CD14-positive monocyte (primary cell): ENCODE measurements around the gene PIWIL1. TPM values are rescaled to one million over a fixed set of nuclear protein-coding genes. Genes with fewer than 3 reads are reported as not detected.

Experiments
- DNase-seq, 3 donors: peaks; one replicate each; pipeline ENCODE4 v3.0.0-alpha.2; 2011 to 2022
- H2AFZ ChIP-seq: 2 replicates; pipeline ENCODE4 v1.6.0; 2012; ENCODE audit warnings: mild to moderate bottlenecking, low read depth, low read length, inconsistent platforms; ENCODE audit not compliant: insufficient read depth, poor library complexity, severe bottlenecking
- H3K27ac ChIP-seq, 2 donors: 1 replicate in 1 of 2; 2 replicates in 1 of 2; pipeline ENCODE4 v1.5.1; 2012 to 2013; ENCODE audit warnings: low read length in 2 of 2, control low read depth in 1 of 2, inconsistent platforms in 1 of 2, low read depth in 1 of 2, mild to moderate bottlenecking in 1 of 2
- H3K27me3 ChIP-seq, 2 donors: one replicate each; pipeline versions ENCODE4 v1.6.0 to v1.6.1; 2011 to 2013; ENCODE audit warnings: low read length in 2 of 2; ENCODE audit not compliant: control insufficient read depth in 2 of 2, insufficient read depth in 2 of 2
- H3K36me3 ChIP-seq, 2 donors: replicated peaks in 1 of 2; 1 replicate in 1 of 2; 2 replicates in 1 of 2; pipeline versions ENCODE4 v1.5.1 to v1.6.1; 2012 to 2013; ENCODE audit warnings: low read length in 2 of 2, control low read depth in 1 of 2, inconsistent platforms in 1 of 2, mild to moderate bottlenecking in 1 of 2; ENCODE audit not compliant: insufficient read depth in 2 of 2, control insufficient read depth in 1 of 2
- H3K4me1 ChIP-seq, 2 donors: 1 replicate in 1 of 2; 2 replicates in 1 of 2; pipeline versions ENCODE4 v1.5.1 to v1.6.1; 2012 to 2013; ENCODE audit warnings: low read length in 2 of 2, control low read depth in 1 of 2, inconsistent platforms in 1 of 2, mild to moderate bottlenecking in 1 of 2, moderate library complexity in 1 of 2; ENCODE audit not compliant: insufficient read depth in 2 of 2, control insufficient read depth in 1 of 2
- H3K4me2 ChIP-seq: replicated peaks from 2 replicates; pipeline ENCODE3; 2012; ENCODE audit warnings: low read length, moderate library complexity, mild to moderate bottlenecking; ENCODE audit not compliant: poor library complexity, severe bottlenecking; ENCODE audit errors: extremely low read depth
- H3K4me3 ChIP-seq, 3 experiments: fragments of 200-600 bp in 1 of 3; sonication (generic) in 1 of 3; replicated peaks in 1 of 3; 1 replicate in 2 of 3; 2 replicates in 1 of 3; pipeline ENCODE4 v1.5.1; 2011 to 2013; ENCODE audit warnings: low read length in 3 of 3, mild to moderate bottlenecking in 3 of 3, control low read depth in 2 of 3, low read depth in 2 of 3, inconsistent platforms in 1 of 3, moderate library complexity in 1 of 3
- H3K79me2 ChIP-seq: 2 replicates; pipeline ENCODE4 v1.6.0; 2012; ENCODE audit warnings: mild to moderate bottlenecking, control low read depth, inconsistent platforms, low read length, moderate library complexity; ENCODE audit not compliant: insufficient read depth
- H3K9ac ChIP-seq: 2 replicates; pipeline ENCODE4 v1.6.0; 2017; ENCODE audit warnings: low read length, mild to moderate bottlenecking; ENCODE audit not compliant: insufficient read depth, poor library complexity, severe bottlenecking
- H3K9me3 ChIP-seq, 2 donors: replicated peaks in 1 of 2; 1 replicate in 1 of 2; 2 replicates in 1 of 2; pipeline versions ENCODE4 v1.5.1 to v1.6.1; 2012 to 2013; ENCODE audit warnings: low read length in 2 of 2, control low read depth in 1 of 2; ENCODE audit not compliant: control insufficient read depth in 1 of 2, insufficient read depth in 1 of 2
- H4K20me1 ChIP-seq: 2 replicates; pipeline ENCODE4 v1.6.0; 2012; ENCODE audit warnings: mild to moderate bottlenecking, low read length, control low read depth, moderate library complexity; ENCODE audit not compliant: insufficient read depth
- H3K27ac Mint-ChIP-seq, 7 donors: one replicate each; pipeline ENCODE4 v1.8.0; 2020; ENCODE audit warnings: mild to moderate bottlenecking in 7 of 7, mixed read lengths in 7 of 7, moderate library complexity in 6 of 7, inconsistent platforms in 2 of 7
- H3K27me3 Mint-ChIP-seq, 3 donors: one replicate each; pipeline ENCODE4 v1.8.0; 2021 to 2022; ENCODE audit warnings: low read depth in 3 of 3, mild to moderate bottlenecking in 3 of 3, mixed read lengths in 3 of 3, moderate library complexity in 3 of 3, inconsistent platforms in 1 of 3
- H3K36me3 Mint-ChIP-seq, 2 donors: one replicate each; pipeline ENCODE4 v1.8.0; 2020; ENCODE audit warnings: mixed read lengths in 2 of 2, inconsistent platforms in 1 of 2, mild to moderate bottlenecking in 1 of 2
- H3K4me1 Mint-ChIP-seq: one replicate; pipeline ENCODE4 v1.8.0; 2020; ENCODE audit warnings: mild to moderate bottlenecking, mixed read lengths
- H3K4me3 Mint-ChIP-seq, 2 donors: one replicate each; pipeline ENCODE4 v1.8.0; 2020; ENCODE audit warnings: mild to moderate bottlenecking in 2 of 2, mixed read lengths in 2 of 2, moderate library complexity in 1 of 2
- H3K9me3 Mint-ChIP-seq, 7 donors: one replicate each; pipeline ENCODE4 v1.8.0; 2020 to 2022; ENCODE audit warnings: mixed read lengths in 7 of 7, mild to moderate bottlenecking in 6 of 7, moderate library complexity in 6 of 7, inconsistent platforms in 2 of 7
- CTCF ChIP-seq: fragments of 200-600 bp; IDR thresholded peaks from one replicate; pipeline ENCODE4 v1.8.0; 2022; ENCODE audit warnings: antibody characterized with exemption, mild to moderate bottlenecking
- WGBS: methylation state at CpG from one replicate; pipeline ENCODE4 v1.1.5; 2013; ENCODE audit warnings: missing lambda C conversion rate; ENCODE audit not compliant: insufficient coverage; 5-methylcytosine and 5-hydroxymethylcytosine counted together
- intact Hi-C, 2 donors: fragments of 100-400 bp; cut with micrococcal nuclease; formaldehyde crosslinking; loops; one replicate each; pipeline versions ENCODE4 v1.15.0 to v1.15.1; 2023
- polyA plus RNA-seq, 3 donors: library from polyadenylated mRNA; depleted of rRNA in 1 of 3; unstranded in 2 of 3; stranded (reverse) in 1 of 3; fragments of 300-500 nt in 2 of 3; fragments of >200 nt in 1 of 3; fragmentation: Illumina TruSeq in 2 of 3; gene quantifications; 1 replicate in 2 of 3; 2 replicates in 1 of 3; pipeline ENCODE4 v1.2.3, GENCODE V29; 2012 to 2021

PIWIL1 gene
- polyA plus RNA-seq, 3 donors, result not detected

- Mint-ChIP-seq H3K27me3 (peaks cover 1 to 7% (median 7%) of the 10 kb centered on the region in 3 donors), H3K27ac (peak overlapping the region in 1 of 7 donors; percentile 15), H3K4me1 (no peaks in the 10 kb centered on the region), H3K9me3 (peaks cover 0 to 3% (median 0%) of the 10 kb centered on the region in 7 donors), H3K4me3 (no peak overlapping the region), H3K36me3 (no peaks in the 10 kb centered on the region)
- Histone ChIP-seq H4K20me1 (no peaks in the 10 kb centered on the region), H3K36me3 (no peaks in the 10 kb centered on the region), H3K4me3 (no peak overlapping the region), H3K9ac (no peak overlapping the region), H3K9me3 (no peaks in the 10 kb centered on the region), H3K27ac (no peak overlapping the region), H3K27me3 (no peaks in the 10 kb centered on the region), H3K4me1 (no peaks in the 10 kb centered on the region), H3K79me2 (no peaks in the 10 kb centered on the region), H3K4me2 (no peak overlapping the region), H2AFZ (no peak overlapping the region)
- intact Hi-C loops, result no loop called here
- no peak for DNase-seq
- no peak for TF ChIP-seq CTCF
- WGBS, result 96% methylated on average over 12 of the region's 13 CpGs
These were observed 29.8 kb downstream of the PIWIL1 start for GRCh38 chr12:130367523-130367922.

- Histone ChIP-seq H2AFZ (no peak overlapping the region), H3K9me3 (no peaks in the 10 kb centered on the region), H4K20me1 (no peaks in the 10 kb centered on the region), H3K4me1 (no peaks in the 10 kb centered on the region), H3K27ac (no peak overlapping the region), H3K27me3 (no peaks in the 10 kb centered on the region), H3K79me2 (no peaks in the 10 kb centered on the region), H3K4me3 (no peak overlapping the region), H3K4me2 (no peak overlapping the region), H3K36me3 (no peaks in the 10 kb centered on the region), H3K9ac (no peak overlapping the region)
- Mint-ChIP-seq H3K36me3 (no peaks in the 10 kb centered on the region), H3K4me1 (no peaks in the 10 kb centered on the region), H3K27me3 (peaks cover 4 to 7% (median 7%) of the 10 kb centered on the region in 3 donors), H3K4me3 (no peak overlapping the region), H3K27ac (no peak overlapping the region), H3K9me3 (peaks cover 0 to 3% (median 0%) of the 10 kb centered on the region in 7 donors)
- 100% methylated on average over 1 of the region's 4 CpGs for WGBS
- intact Hi-C loops, result no loop called here
- DNase-seq, result no peak
- TF ChIP-seq CTCF, result no peak
These were observed 32.1 kb downstream of the PIWIL1 start for GRCh38 chr12:130369816-130370215.
